Right lobe of liver (tissue), 6 donors: ENCODE measurements around the gene TMEM272. TPM values are rescaled to one million over a fixed set of nuclear protein-coding genes. Genes with fewer than 3 reads are reported as not detected.

Experiments used
- ATAC-seq, 4 donors: fragments of 200-7000 bp; cut with Tn5 transposase; one replicate each; pipeline ENCODE4 v1.9.1; 2020; ENCODE audit warnings: mild to moderate bottlenecking in 4 of 4, moderate library complexity in 4 of 4
- DNase-seq, 3 donors: peaks; one replicate each; pipeline ENCODE4 v3.0.0-alpha.2; 2020
- H3K27ac ChIP-seq, 3 donors: fragments of 200-600 bp; one replicate each; pipeline ENCODE4 v1.8.0; 2022
- H3K27me3 ChIP-seq, 2 donors: fragments of 200-600 bp; one replicate each; pipeline ENCODE4 v1.8.0; 2022
- H3K36me3 ChIP-seq, 4 donors: fragments of 200-600 bp; sonication (generic) in 1 of 4; one replicate each; pipeline versions ENCODE4 v1.5.1 to v1.8.0; 2017 to 2022; ENCODE audit warnings: control low read depth in 1 of 4
- H3K4me1 ChIP-seq, 4 donors: fragments of 200-600 bp; sonication (generic) in 1 of 4; one replicate each; pipeline versions ENCODE4 v1.5.1 to v1.8.0; 2017 to 2022; ENCODE audit warnings: control low read depth in 1 of 4
- H3K4me3 ChIP-seq, 3 donors: fragments of 200-600 bp; one replicate each; pipeline ENCODE4 v1.8.0; 2022
- H3K9me3 ChIP-seq, 4 donors: fragments of 200-600 bp; sonication (generic) in 1 of 4; one replicate each; pipeline versions ENCODE4 v1.5.1 to v1.8.0; 2017 to 2022; ENCODE audit warnings: control low read depth in 1 of 4
- CTCF ChIP-seq, 4 donors: fragments of 200-600 bp in 3 of 4; fragments of 450-650 bp in 1 of 4; IDR thresholded peaks; one replicate each; pipeline versions ENCODE4 v1.5.1 to v1.8.0; 2016 to 2022; ENCODE audit warnings: antibody characterized with exemption in 4 of 4, mild to moderate bottlenecking in 2 of 4
- POLR2A ChIP-seq: fragments of 450-650 bp; IDR thresholded peaks from one replicate; pipeline ENCODE4 v1.6.1; 2017; ENCODE audit warnings: antibody characterized with exemption, mild to moderate bottlenecking
- WGBS: methylation state at CpG from one replicate; pipeline ENCODE4 v1.1.6; 2018; ENCODE audit warnings: low coverage, low lambda C conversion rate; ENCODE audit not compliant: insufficient coverage; ENCODE audit errors: missing lambda C conversion rate; 5-methylcytosine and 5-hydroxymethylcytosine counted together
- intact Hi-C, 2 donors: fragments of 100-400 bp; cut with DNase I; formaldehyde crosslinking; loops; one replicate each; pipeline versions ENCODE4 v1.11.2 to v1.14.1; 2022
- total RNA-seq, 6 experiments: library from RNA; depleted of rRNA in 2 of 6; stranded (reverse); fragments of >200 nt in 2 of 6; fragmentation: NEBNext Ultra II Directional in 3 of 6; extraction: Animal tissue kit (Norgen Biotek cat#: 25700) in 3 of 6; gene quantifications; one replicate each; pipeline versions ENCODE4 v1.1.0 to v1.2.4, GENCODE V29; 2016 to 2023
- donor health status: DM: no; HTN: yes; CAD: no.
- donor health status: DM: no; HTN: no; CAD: no.
- donor health status: DM: no; HTN: no; CAD: no.
- donor health status: DM: no; HTN: yes; CAD: no.
- donor health status: DM: no; HTN: yes; CAD: no.

Gene TMEM272
- total RNA-seq, 6 experiments from 2014 or later: 0.06 to 0.53 (median 0.33) TPM; not detected in 1

DNA sequence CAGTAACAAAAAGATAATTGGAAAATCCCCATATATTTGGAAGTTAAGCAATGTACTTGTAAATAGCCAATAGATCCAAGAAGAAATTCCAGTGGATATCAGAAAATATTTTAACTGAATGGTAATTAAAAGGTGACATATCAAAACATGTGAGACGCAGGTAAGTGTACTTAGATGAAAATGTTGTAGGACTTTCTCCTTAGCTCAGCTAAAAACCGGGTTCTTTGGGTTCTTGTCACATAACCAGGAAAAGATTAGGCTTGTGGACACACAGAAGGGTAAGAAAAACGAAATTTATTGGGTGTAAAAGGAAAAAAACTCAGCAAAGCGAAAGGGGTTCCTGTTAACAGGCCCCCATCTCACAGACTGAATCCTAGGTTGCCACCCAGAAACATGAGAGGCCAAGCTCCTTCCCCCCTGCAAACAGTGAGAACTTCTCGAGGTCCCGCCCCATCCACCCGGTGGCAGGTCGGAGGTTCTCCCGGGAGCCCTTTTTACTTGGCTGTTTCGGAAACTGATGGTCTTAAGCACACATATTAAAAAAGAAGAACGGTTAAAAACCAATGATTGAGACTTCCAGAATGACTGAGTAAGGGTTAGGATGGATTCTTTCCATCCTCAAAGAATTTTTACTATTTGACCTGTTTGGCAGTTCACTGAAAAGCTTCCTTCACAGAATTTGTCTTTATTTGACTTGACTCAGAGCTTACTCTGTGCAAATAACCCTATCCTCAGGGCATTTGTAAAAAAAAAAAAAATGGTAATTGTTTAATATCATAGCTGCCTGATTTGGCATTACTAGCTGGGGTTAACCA is 13.7 kb upstream of the TMEM272 start:
- intact Hi-C loops: no loop called here
- no peak overlapping the region for H3K27ac ChIP-seq
- TF ChIP-seq CTCF (IDR thresholded peaks at IDR 0.05) (no peak), POLR2A (no peak)
- H3K4me3 ChIP-seq: no peak overlapping the region
- H3K4me1 ChIP-seq: no peaks in the 10 kb centered on the region
- 51% methylated on average over 10 of the region's 11 CpGs for WGBS
- H3K9me3 ChIP-seq: no peaks in the 10 kb centered on the region
- DNase-seq: no peak
- ATAC-seq: no peak
- H3K36me3 ChIP-seq: no peaks in the 10 kb centered on the region
- no peaks in the 10 kb centered on the region for H3K27me3 ChIP-seq

DNA sequence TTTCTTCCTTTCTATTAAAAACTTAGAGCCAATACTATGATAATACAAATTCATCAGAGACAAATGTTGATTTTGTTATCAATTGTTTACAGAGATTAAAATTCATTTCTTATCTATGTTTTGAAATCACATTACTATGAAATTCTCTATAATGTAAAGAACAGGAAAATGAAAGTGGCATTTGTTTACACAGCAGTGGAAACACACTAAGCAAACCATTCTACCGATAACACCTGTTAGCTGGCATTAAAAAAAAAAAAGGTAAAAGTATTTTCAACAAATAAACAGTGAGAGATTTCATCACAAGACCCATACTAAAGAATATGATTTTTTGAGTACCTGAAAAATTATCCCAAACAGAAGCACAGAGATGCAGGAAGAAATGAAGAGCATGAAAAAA is 12.0 kb upstream of the TMEM272 start:
- H3K27ac ChIP-seq: no peak overlapping the region
- 14% methylated on average over 1 of the region's 1 CpG for WGBS
- intact Hi-C loops: no loop called here
- no peak for DNase-seq
- peak in 1 of 4 donors; percentile 53 for ATAC-seq
- no peaks in the 10 kb centered on the region for H3K27me3 ChIP-seq
- TF ChIP-seq CTCF (IDR thresholded peaks at IDR 0.05) (no peak), POLR2A (no peak)
- H3K9me3 ChIP-seq: no peaks in the 10 kb centered on the region
- no peak overlapping the region for H3K4me3 ChIP-seq
- no peaks in the 10 kb centered on the region for H3K4me1 ChIP-seq
- H3K36me3 ChIP-seq: no peaks in the 10 kb centered on the region

DNA sequence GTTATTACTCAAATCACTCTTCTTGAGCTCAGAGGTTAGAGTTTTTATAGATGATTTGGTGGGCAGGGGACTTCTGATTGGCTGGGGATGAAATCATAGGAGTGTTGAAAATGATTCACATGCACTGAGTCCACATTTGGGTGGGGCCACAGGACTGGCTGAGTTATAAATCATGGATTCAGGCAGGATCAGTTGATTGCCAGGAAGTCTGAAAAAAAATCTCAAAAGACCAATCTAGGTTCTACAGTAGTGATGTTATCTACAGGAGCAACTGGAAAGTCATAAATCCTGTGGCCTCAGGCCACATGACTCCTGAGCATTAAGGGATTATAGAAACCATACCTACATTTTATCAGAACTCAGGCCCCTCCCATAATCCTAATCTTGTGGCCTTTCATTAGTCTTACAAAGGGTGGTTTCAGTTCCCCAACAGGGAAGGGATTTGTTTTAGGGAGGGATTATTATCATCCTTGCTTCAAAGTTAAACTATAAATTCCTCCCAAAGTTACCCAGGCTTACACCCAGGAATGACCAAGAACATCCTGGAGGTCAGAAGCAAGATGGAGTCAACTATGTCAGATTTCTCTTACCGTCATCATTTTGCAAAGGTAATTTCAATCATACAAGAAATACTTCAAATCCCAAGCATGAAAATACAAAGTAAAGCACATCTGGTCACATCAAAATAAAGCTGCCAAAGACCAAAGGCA is 11.2 kb upstream of the TMEM272 start:
- no peak for DNase-seq
- Histone ChIP-seq H3K36me3 (no peaks in the 10 kb centered on the region), H3K9me3 (no peaks in the 10 kb centered on the region), H3K27me3 (no peaks in the 10 kb centered on the region), H3K27ac (no peak overlapping the region), H3K4me3 (no peak overlapping the region), H3K4me1 (no peaks in the 10 kb centered on the region)
- WGBS: 100% methylated on average over 1 of the region's 1 CpG
- intact Hi-C loops: no loop called here
- TF ChIP-seq CTCF (IDR thresholded peaks at IDR 0.05) (no peak), POLR2A (no peak)
- ATAC-seq: no peak

DNA sequence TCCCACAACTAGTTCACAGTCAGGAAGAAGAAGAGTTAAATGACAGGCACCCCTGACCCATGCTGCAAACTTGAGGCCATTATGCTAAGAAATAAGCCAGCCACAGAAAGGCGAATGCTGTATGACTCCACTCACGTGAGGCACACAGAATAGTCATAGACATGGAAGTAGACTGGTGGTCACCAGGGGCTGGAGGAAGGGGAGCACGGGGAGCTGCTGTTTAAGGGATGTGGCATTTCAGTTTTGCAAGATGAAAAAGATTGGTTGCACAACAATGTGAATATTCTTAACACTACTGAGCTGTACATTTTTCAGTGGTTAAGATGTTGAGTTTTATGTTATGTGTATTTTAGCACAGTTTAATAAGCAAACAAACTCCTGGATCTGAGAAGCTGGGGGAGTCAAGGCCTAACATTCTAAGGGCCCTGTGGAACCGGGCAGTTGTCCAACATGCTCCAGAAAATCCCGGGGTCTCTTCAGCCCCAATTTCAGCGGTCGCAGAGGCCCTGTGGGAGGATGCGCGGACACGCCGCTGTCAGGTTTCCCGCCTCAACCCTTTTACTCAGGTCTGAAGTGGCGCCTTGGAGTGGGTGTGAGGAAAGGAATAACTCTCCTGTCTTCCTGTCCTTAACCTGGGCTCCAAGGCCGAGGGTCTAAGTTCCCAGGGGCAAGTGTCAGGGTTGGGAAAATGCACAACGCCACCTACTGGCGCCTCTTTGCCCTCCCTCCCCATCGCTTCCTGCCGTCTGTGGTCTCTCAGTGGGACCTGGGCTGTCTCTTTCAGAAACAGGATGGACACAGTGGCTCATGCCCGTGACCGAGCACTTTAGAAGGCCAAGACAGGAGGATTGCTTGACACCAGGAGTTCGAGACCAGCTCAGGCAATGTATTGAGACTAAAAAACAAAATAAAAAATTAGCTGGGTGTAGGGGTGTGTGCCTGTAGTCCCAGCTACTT is 4.4 kb upstream of the TMEM272 start:
- Histone ChIP-seq H3K4me1 (peaks cover 0 to 5% (median 2%) of the 10 kb centered on the region in 4 donors), H3K27ac (no peak overlapping the region), H3K36me3 (no peaks in the 10 kb centered on the region), H3K4me3 (no peak overlapping the region), H3K9me3 (no peaks in the 10 kb centered on the region), H3K27me3 (no peaks in the 10 kb centered on the region)
- intact Hi-C loops: no loop called here
- 76% methylated on average over 17 of the region's 21 CpGs for WGBS
- DNase-seq: no peak
- ATAC-seq: no peak
- TF ChIP-seq POLR2A: no peak
- peak in 3 of 4 donors; percentile 19 to 43 (median 21) for TF ChIP-seq CTCF (IDR thresholded peaks at IDR 0.05)
